HG03159 (cell line): Measurements from ENCODE around the gene POLD3.

ENCODE experiments used
- ATAC-seq: cut with Tn5 transposase; IDR thresholded peaks from one replicate; pipeline ENCODE4 v1.9.1; 2021; ENCODE audit warnings: mild to moderate bottlenecking, moderate library complexity; ENCODE audit not compliant: unreplicated experiment

Gene POLD3

DNA sequence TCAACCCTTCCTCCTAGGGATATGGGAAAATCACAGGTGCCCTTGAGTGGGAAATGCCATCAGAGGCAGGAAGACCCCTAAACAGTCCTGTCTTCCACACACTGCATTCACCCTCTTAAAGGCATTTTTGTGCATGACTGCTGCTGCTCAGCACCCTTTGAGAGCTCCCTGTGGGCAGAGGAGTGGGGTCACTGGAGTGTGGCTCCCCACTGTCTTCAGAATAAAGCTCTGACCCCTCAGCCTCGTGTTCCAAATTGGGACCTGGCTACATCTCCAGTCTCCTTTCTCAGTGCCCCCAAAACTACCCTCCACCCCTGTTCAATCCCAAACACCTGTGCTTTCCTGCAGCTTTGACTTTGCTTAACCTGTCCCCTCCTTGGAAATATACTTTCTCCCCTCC is 92.3 kb downstream of the POLD3 start:
- no peak for ATAC-seq

DNA sequence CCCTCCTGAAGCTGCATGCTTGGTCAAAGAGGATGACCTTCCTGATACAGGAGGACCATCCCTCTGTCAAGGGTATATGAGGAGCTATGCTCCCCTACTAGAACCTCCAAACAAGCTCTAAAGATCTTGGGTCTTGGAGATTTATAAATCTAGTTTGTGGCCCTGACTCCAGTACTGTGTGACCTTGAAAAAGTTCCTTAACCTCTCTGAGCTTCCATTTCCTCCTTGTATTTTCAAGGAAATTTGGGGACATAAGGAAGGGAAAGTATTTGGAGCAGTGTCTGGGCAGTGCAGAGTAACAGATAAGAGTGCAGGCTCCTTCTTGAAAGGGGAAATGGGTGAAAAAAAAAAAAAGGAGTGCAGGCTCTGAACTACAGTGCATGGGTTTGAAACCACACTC is 93.0 kb downstream of the POLD3 start:
- ATAC-seq, result no peak

DNA sequence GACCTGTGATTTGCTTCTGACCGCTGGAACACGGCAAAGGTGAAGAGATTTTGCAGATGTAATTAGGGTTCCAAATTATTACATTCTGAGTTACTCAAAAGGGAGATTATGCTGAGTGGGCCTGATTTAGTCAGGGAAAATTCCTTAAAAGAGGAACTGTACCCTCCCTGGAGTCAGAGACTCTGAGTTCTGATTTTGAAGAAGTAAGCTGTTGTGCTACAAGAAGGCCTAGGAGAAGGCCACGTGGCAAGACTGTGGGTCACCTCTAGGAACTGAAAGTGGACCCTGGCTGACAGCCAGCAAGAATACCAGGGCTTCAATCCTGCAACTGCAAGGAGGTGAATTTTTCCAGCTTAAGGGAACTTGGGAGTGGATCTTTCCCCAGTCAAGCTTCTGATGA is 93.5 kb downstream of the POLD3 start:
- ATAC-seq, result no peak

DNA sequence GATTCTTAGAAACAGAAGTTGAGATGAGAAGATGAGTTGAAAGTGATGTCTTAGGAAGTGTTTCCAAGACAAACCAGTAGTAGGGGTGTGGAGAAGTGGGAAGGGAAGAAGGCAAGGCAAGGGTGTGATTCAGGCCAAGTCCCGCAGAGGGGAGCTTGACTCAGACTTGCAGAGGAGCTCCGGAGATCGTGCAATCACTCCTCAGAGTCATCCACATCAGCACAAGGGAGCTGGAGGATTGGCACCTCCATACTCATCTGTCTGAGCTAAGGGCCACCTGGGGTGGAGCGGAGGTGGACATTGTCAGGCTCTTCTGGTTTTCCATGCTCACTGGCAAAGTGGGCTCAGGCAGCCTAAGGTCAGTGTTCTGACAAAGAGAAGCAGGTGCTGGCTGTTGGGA is 94.4 kb downstream of the POLD3 start:
- ATAC-seq, result no peak

DNA sequence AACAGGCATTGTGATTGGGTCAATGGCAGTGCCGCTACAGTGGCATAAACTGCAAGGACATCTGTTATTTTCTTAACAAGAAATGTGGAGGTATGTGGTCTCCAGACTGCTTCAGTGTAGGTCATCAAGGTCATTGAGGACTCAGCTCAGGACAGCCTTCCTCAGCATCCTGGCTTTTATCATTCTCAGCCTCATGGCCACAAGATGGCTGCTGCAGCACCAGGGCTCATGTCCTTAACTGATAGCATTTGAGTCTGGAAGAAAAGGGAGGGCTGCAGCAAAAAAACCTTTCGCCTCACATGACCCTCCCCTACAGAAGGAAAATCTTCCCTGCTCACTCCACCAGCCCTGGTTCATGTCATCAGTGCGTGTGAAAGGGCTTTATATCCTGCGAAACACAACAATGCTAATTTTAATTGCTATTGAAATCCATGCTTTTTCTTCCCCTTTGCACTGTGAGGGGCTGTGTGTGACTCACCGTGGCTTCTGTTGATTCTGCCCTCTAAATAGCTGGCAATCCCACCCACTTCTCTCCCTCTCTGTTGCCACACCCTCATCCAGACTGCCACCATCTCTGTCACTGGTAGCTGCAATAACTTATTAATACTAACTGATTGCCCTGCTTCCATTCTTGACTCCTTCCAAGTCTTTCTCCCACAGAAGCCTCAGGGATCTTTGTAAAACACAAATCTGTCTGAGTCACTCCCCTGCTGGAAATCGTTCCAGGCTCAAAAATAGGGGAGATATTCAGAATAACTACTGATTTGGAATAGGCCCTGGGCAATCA is 95.0 kb downstream of the POLD3 start:
- no peak for ATAC-seq

DNA sequence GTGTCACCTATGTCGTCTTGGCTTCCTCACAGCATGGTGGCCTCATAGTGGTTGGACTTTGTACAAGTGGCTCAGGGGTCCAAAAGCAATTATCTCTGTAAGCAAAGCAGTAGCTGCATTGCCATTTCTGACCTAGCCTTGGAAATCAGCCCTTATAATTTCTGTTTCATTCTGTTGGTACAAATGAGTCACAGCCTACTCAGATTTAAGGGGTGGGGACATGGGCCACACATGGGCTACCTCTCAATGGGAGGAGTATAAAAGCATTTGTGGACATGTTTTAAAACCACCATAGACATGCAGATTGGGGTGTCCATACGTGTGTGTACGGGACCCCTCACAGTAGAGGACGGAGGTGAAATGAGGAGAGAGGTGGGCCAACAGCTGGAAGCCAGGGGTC is 97.3 kb downstream of the POLD3 start:
- no peak for ATAC-seq

DNA sequence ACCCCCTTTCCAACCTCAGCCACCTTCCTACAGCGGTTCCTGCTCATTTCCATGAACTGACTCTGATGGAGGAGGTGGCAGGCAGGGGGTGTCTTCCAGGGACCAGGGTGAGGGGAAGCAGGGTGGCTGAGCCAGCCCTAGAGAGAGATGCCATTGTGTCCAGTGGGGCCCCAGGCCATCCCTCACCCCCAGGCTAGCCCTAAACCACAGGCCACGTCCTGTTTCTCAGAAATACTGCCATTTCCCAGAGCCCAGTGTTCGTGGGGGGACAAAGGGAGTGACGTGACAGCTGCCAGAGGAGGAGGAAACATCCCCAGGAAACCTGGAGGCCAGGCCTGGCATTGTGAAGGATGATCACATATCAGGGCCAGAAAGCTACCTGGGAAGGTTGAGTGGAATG is 99.4 kb downstream of the POLD3 start:
- ATAC-seq, result no peak
